ENCODE measurements around the gene MCM6.
A peak's percentile ranks its signal among the peaks of the same experiment; 100 is the strongest.

The MCM6 gene

GRCh38 chr2:135825550-135826176 is 50.6 kb downstream of the MCM6 start:
- TF ChIP-seq GLIS3 (CRISPR knock-in tag; IDR thresholded peaks at IDR 0.05) (no peak), ZC3H10 (CRISPR knock-in tag; IDR thresholded peaks at IDR 0.05) (no peak), PPARA (CRISPR knock-in tag; IDR thresholded peaks at IDR 0.05; ENCODE audit: borderline replicate concordance) (no peak), RARB (CRISPR knock-in tag; IDR thresholded peaks at IDR 0.05) (no peak), CREB5 (CRISPR knock-in tag; IDR thresholded peaks at IDR 0.05; ENCODE audit: low read depth) (no peak), ESRRG (CRISPR knock-in tag; IDR thresholded peaks at IDR 0.05) (no peak), POU6F1 (CRISPR knock-in tag; IDR thresholded peaks at IDR 0.05; ENCODE audit: borderline replicate concordance, low read depth) (no peak), SNAI2 (CRISPR knock-in tag; IDR thresholded peaks at IDR 0.05) (no peak), ZFP3 (CRISPR knock-in tag; IDR thresholded peaks at IDR 0.05) (no peak), ISL1 (CRISPR knock-in tag; IDR thresholded peaks at IDR 0.05) (no peak), TCF4 (CRISPR knock-in tag; IDR thresholded peaks at IDR 0.05; ENCODE audit: borderline replicate concordance) (no peak), CSDC2 (CRISPR knock-in tag; IDR thresholded peaks at IDR 0.05) (no peak), ARNTL (CRISPR knock-in tag; IDR thresholded peaks at IDR 0.05; ENCODE audit: borderline replicate concordance, low read depth) (no peak), ZNF70 (CRISPR knock-in tag; IDR thresholded peaks at IDR 0.05) (no peak), TSHZ2 (CRISPR knock-in tag; IDR thresholded peaks at IDR 0.05) (no peak), ZNF565 (CRISPR knock-in tag; conservative IDR thresholded peaks at IDR 0.05; ENCODE audit: low read depth) (no peak), TOX (CRISPR knock-in tag; IDR thresholded peaks at IDR 0.05; ENCODE audit: borderline replicate concordance) (no peak), ZNF8 (CRISPR knock-in tag; IDR thresholded peaks at IDR 0.05) (no peak), OSR1 (CRISPR knock-in tag; IDR thresholded peaks at IDR 0.05) (no peak)
- TF ChIP-seq, protein P1, sequence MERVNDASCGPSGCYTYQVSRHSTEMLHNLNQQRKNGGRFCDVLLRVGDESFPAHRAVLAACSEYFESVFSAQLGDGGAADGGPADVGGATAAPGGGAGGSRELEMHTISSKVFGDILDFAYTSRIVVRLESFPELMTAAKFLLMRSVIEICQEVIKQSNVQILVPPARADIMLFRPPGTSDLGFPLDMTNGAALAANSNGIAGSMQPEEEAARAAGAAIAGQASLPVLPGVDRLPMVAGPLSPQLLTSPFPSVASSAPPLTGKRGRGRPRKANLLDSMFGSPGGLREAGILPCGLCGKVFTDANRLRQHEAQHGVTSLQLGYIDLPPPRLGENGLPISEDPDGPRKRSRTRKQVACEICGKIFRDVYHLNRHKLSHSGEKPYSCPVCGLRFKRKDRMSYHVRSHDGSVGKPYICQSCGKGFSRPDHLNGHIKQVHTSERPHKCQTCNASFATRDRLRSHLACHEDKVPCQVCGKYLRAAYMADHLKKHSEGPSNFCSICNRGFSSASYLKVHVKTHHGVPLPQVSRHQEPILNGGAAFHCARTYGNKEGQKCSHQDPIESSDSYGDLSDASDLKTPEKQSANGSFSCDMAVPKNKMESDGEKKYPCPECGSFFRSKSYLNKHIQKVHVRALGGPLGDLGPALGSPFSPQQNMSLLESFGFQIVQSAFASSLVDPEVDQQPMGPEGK (CRISPR knock-in tag; IDR thresholded peaks at IDR 0.05; ENCODE audit: borderline replicate concordance) = no peak
- peak; percentile 31; the same call in 1 of the 3 replicates for ATAC-seq

GRCh38 chr2:135825131-135825530 is 51.1 kb downstream of the MCM6 start:
- 0 out of 3 replicates have a peak, but pooled peaks have one; percentile 16 for ATAC-seq
- TF ChIP-seq POU6F1 (CRISPR knock-in tag; IDR thresholded peaks at IDR 0.05; ENCODE audit: borderline replicate concordance, low read depth) (no peak), BACH2 (CRISPR knock-in tag; IDR thresholded peaks at IDR 0.05; ENCODE audit: borderline replicate concordance) (no peak), TSHZ2 (CRISPR knock-in tag; IDR thresholded peaks at IDR 0.05) (no peak), CREB5 (CRISPR knock-in tag; IDR thresholded peaks at IDR 0.05; ENCODE audit: low read depth) (no peak), OSR1 (CRISPR knock-in tag; IDR thresholded peaks at IDR 0.05) (no peak), TCF4 (CRISPR knock-in tag; IDR thresholded peaks at IDR 0.05; ENCODE audit: borderline replicate concordance) (no peak), TOX (CRISPR knock-in tag; IDR thresholded peaks at IDR 0.05; ENCODE audit: borderline replicate concordance) (no peak), ZNF8 (CRISPR knock-in tag; IDR thresholded peaks at IDR 0.05) (no peak), SNAI2 (CRISPR knock-in tag; IDR thresholded peaks at IDR 0.05) (no peak), ZFP3 (CRISPR knock-in tag; IDR thresholded peaks at IDR 0.05) (no peak), CSRNP3 (CRISPR knock-in tag; IDR thresholded peaks at IDR 0.05) (no peak), ZNF565 (CRISPR knock-in tag; conservative IDR thresholded peaks at IDR 0.05; ENCODE audit: low read depth) (no peak), RARB (CRISPR knock-in tag; IDR thresholded peaks at IDR 0.05) (no peak), CSDC2 (CRISPR knock-in tag; IDR thresholded peaks at IDR 0.05) (no peak)
